ENCODE data around the gene FBLN2. TPM values are rescaled to one million over a fixed set of nuclear protein-coding genes. Genes with fewer than 3 reads are reported as not detected.

The FBLN2 gene
- total and polyA plus RNA-seq, 10 of the 15 experiments (the other 5 are each of a cell fraction or from before 2014, with no cell fraction given) = 0.03 to 0.41 (median 0.12) TPM; not detected in 2

- SMC1A ChIA-PET (ENCODE audit: uncharacterized antibody, unreplicated experiment) = no interaction called here
- peaks cover 2 to 4% of the 10 kb centered on the region in 2 experiments; a peak in 2 of 4 replicates for H3K27me3 ChIP-seq (replicated peaks in 1 of 2; ENCODE audit: control insufficient read depth in 2 of 2, insufficient read depth in 2 of 2, low read length in 1 of 2)
- no peaks in the 10 kb centered on the region for H3K4me1 ChIP-seq (ENCODE audit: control insufficient read depth, insufficient read depth, low read length)
- RAD21 ChIA-PET (ENCODE audit: unreplicated experiment) = no interaction called here
- BruUV-seq (replicated peaks) = no TSS peak
- H4K20me1 ChIP-seq (ENCODE audit: control insufficient read depth, insufficient read depth) = no peaks in the 10 kb centered on the region
- CTCF ChIA-PET = interaction anchor here (0.8 to 2.1 kb wide), 2 partner anchors 157 to 231 kb away, joined by 3 to 6 read pairs; no protein-coding TSS in a partner anchor
- intact Hi-C loops (cut with micrococcal nuclease; ENCODE audit: unreplicated experiment) = no loop called here
- in situ Hi-C loops (cut with MboI) = no loop called here
- TF ChIP-seq CEBPB (IDR thresholded peaks at IDR 0.05; ENCODE audit: borderline replicate concordance in 1 of 2, low read depth in 2 of 2, low read length in 2 of 2) (no peak), SMARCA5 (IDR thresholded peaks at IDR 0.05) (no peak), NFYB (IDR thresholded peaks at IDR 0.05; ENCODE audit: insufficient read depth, low read depth, low read length) (no peak), NR2C1 (IDR thresholded peaks at IDR 0.05) (no peak), NFXL1 (IDR thresholded peaks at IDR 0.05; ENCODE audit: borderline replicate concordance) (no peak), NFIC (IDR thresholded peaks at IDR 0.05; ENCODE audit: low read depth, low read length) (no peak), RFX5 (IDR thresholded peaks at IDR 0.05; ENCODE audit: low read depth, low read length) (no peak), FOXM1 (IDR thresholded peaks at IDR 0.05; ENCODE audit: low read depth, low read length) (no peak)
- TF ChIP-seq, protein P1, sequence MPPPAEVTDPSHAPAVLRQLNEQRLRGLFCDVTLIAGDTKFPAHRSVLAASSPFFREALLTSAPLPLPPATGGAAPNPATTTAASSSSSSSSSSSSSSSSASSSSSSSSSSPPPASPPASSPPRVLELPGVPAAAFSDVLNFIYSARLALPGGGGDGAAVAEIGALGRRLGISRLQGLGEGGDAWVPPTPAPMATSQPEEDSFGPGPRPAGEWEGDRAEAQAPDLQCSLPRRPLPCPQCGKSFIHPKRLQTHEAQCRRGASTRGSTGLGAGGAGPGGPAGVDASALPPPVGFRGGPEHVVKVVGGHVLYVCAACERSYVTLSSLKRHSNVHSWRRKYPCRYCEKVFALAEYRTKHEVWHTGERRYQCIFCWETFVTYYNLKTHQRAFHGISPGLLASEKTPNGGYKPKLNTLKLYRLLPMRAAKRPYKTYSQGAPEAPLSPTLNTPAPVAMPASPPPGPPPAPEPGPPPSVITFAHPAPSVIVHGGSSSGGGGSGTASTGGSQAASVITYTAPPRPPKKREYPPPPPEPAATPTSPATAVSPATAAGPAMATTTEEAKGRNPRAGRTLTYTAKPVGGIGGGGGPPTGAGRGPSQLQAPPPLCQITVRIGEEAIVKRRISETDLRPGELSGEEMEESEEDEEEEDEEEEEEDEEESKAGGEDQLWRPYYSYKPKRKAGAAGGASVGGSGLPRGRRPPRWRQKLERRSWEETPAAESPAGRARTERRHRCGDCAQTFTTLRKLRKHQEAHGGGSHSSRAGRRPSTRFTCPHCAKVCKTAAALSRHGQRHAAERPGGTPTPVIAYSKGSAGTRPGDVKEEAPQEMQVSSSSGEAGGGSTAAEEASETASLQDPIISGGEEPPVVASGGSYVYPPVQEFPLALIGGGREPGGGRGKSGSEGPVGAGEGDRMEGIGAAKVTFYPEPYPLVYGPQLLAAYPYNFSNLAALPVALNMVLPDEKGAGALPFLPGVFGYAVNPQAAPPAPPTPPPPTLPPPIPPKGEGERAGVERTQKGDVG (CRISPR knock-in tag; IDR thresholded peaks at IDR 0.05) = no peak
- TF ChIP-seq, protein P2, sequence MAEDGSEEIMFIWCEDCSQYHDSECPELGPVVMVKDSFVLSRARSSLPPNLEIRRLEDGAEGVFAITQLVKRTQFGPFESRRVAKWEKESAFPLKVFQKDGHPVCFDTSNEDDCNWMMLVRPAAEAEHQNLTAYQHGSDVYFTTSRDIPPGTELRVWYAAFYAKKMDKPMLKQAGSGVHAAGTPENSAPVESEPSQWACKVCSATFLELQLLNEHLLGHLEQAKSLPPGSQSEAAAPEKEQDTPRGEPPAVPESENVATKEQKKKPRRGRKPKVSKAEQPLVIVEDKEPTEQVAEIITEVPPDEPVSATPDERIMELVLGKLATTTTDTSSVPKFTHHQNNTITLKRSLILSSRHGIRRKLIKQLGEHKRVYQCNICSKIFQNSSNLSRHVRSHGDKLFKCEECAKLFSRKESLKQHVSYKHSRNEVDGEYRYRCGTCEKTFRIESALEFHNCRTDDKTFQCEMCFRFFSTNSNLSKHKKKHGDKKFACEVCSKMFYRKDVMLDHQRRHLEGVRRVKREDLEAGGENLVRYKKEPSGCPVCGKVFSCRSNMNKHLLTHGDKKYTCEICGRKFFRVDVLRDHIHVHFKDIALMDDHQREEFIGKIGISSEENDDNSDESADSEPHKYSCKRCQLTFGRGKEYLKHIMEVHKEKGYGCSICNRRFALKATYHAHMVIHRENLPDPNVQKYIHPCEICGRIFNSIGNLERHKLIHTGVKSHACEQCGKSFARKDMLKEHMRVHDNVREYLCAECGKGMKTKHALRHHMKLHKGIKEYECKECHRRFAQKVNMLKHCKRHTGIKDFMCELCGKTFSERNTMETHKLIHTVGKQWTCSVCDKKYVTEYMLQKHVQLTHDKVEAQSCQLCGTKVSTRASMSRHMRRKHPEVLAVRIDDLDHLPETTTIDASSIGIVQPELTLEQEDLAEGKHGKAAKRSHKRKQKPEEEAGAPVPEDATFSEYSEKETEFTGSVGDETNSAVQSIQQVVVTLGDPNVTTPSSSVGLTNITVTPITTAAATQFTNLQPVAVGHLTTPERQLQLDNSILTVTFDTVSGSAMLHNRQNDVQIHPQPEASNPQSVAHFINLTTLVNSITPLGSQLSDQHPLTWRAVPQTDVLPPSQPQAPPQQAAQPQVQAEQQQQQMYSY (CRISPR knock-in tag; IDR thresholded peaks at IDR 0.05) = no peak
- no peaks in the 10 kb centered on the region for H3K79me2 ChIP-seq (ENCODE audit: control insufficient read depth, insufficient read depth, low read length)
- H3K9me3 ChIP-seq (replicated peaks; ENCODE audit: control insufficient read depth, insufficient read depth, low read length) = no peaks in the 10 kb centered on the region
- no peaks in the 10 kb centered on the region for H3K36me3 ChIP-seq (ENCODE audit: control insufficient read depth in 2 of 2, insufficient read depth in 2 of 2, low read length in 1 of 2)
- no peak overlapping the region for H3K9ac ChIP-seq (ENCODE audit: control insufficient read depth, insufficient read depth, low read length)
- no peak overlapping the region for H2AFZ ChIP-seq (ENCODE audit: control insufficient read depth, low read depth, low read length)
- no peak for DNase-seq (ENCODE audit: low read depth, low spot score)
- POLR2A ChIA-PET = no interaction called here
- no peak for ATAC-seq
- no peak overlapping the region for H3K4me3 ChIP-seq
- no peak overlapping the region for H3K27ac ChIP-seq (ENCODE audit: control insufficient read depth, insufficient read depth)
- no peak overlapping the region for H3K4me2 ChIP-seq (ENCODE audit: control insufficient read depth, insufficient read depth)
- no peak for FAIRE-seq
- WGBS (ENCODE audit: insufficient coverage, insufficient replicate concordance, low lambda C conversion rate, missing lambda C conversion rate) = 42% methylated on average over 18 of the region's 20 CpGs
Observed at GRCh38 chr3:13653631-13654279, 104.8 kb downstream of the FBLN2 start.

Data from GM12878 (cell line).